GM19397 (cell line): ENCODE data around the gene ING1.
"Not testable (repeated sequence)": the region's sequence is repeated elsewhere in the genome, so short reads cannot be mapped to it uniquely, and the experiment has no call there.

Experiments used
- ATAC-seq: cut with Tn5 transposase; IDR thresholded peaks from one replicate; pipeline ENCODE4 v1.9.1; 2021; ENCODE audit warnings: mild to moderate bottlenecking, moderate library complexity; ENCODE audit not compliant: unreplicated experiment

Gene ING1

GRCh38 chr13:110690516-110690915, 23.0 kb upstream of the ING1 start:
- ATAC-seq: no peak

GRCh38 chr13:110695774-110696173, 17.7 kb upstream of the ING1 start:
- ATAC-seq: not testable (repeated sequence)

GRCh38 chr13:110696776-110697175, 16.7 kb upstream of the ING1 start:
- ATAC-seq: no peak

GRCh38 chr13:110697842-110698241, 15.7 kb upstream of the ING1 start:
- no peak for ATAC-seq

- peak; percentile 61 for ATAC-seq
These were observed 14.8 kb upstream of the ING1 start for GRCh38 chr13:110698689-110699088.

- no peak for ATAC-seq
These were observed 14.1 kb upstream of the ING1 start for GRCh38 chr13:110699148-110700145.

- no peak for ATAC-seq
These were observed 13.3 kb upstream of the ING1 start for GRCh38 chr13:110700186-110700585.

GRCh38 chr13:110700641-110701040, 12.9 kb upstream of the ING1 start:
- no peak for ATAC-seq

- ATAC-seq: not testable (repeated sequence)
These were observed 12.4 kb upstream of the ING1 start for GRCh38 chr13:110701061-110701460.

- no peak for ATAC-seq
These were observed 11.4 kb upstream of the ING1 start for GRCh38 chr13:110702089-110702488.

- no peak for ATAC-seq
These were observed 10.6 kb upstream of the ING1 start for GRCh38 chr13:110702591-110703526.

- ATAC-seq: no peak
These were observed 8.1 kb upstream of the ING1 start for GRCh38 chr13:110705356-110705825.

- ATAC-seq: peak; percentile 97
These were observed 7.5 kb upstream of the ING1 start, which contains the start of gene CARS2 for GRCh38 chr13:110705826-110706569. Gene CARS2 (minus strand): TSS chr13:110706116. CDS start chr13:110706093, 23 bp downstream.

- ATAC-seq: no peak
These were observed 6.7 kb upstream of the ING1 start for GRCh38 chr13:110706570-110707372.

GRCh38 chr13:110712081-110712848, 1.2 kb upstream of the ING1 start:
- ATAC-seq: peak; percentile 32

- peak; percentile 43 for ATAC-seq
These were observed 455 bp upstream of the ING1 start for GRCh38 chr13:110712849-110713641.

GRCh38 chr13:110713981-110714796, 689 bp downstream of the ING1 start:
- ATAC-seq: no peak
